A673 (cell line): ENCODE data around the gene SLC9C2.

ENCODE experiments used
- CTCF ChIP-seq: fragments of 300-800, 200-600 bp; sonication (generic); conservative IDR thresholded peaks from 2 replicates; pipeline ENCODE4 v1.5.1; 2017; ENCODE audit warnings: low read depth, mild to moderate bottlenecking, antibody characterized with exemption, low read length, moderate library complexity, mixed read lengths
- EZH2 ChIP-seq: fragments of 200-600 bp; sonication (generic); IDR thresholded peaks from 2 replicates; pipeline ENCODE4 v1.6.1; 2017; ENCODE audit warnings: borderline replicate concordance, low read depth, mild to moderate bottlenecking, mixed read lengths, antibody characterized with exemption, low read length; ENCODE audit not compliant: poor library complexity, severe bottlenecking

DNA sequence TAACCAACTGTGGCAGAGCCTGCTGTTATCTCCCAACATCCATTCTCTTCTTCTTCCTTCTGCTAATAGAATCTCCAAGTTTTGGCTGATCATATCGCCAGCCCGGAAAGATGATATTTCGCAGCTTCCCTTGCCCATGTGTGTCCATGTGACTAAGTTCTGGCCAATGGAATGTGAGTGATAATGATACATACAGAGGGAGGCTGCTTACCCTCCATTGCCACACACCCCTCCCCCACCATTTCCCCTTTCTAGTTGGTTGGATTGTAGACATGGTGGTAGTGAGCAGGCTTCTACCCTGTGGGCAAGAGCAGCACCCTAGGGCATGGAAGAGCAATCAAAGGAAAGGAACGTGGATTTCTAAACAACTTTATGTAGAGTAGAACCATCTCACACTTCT is 48.8 kb downstream of the SLC9C2 start:
- no peak for TF ChIP-seq CTCF
- no peak for TF ChIP-seq EZH2
